HG03175 (cell line): ENCODE results near the gene ZBTB7B.
"Not testable (repeated sequence)": the region's sequence is repeated elsewhere in the genome, so short reads cannot be mapped to it uniquely, and the experiment has no call there.

Experiments
- ATAC-seq: cut with Tn5 transposase; IDR thresholded peaks from one replicate; pipeline ENCODE4 v1.9.1; 2021; ENCODE audit warnings: mild to moderate bottlenecking, moderate library complexity; ENCODE audit not compliant: unreplicated experiment

ZBTB7B gene

DNA sequence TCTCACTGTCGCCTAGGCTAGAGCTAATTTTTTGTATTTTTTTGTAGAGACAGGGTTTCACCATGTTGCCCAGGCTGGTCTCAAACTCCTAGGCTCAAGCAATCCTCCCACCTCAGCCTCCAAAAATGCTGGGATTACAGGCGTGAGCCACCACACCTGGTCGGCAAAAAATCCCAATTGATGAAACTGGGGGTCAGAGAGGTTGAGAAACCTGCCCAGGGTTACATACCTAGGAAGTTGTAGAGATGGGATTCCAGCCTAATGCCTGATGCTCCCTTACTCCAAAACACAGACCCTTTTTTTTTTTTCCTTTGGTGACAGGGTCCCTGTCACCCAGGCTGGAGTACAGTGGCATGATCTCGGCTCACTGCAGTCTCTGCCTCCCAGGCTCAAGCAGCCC, 15.9 kb upstream of the ZBTB7B start:
- not testable (repeated sequence) for ATAC-seq

DNA sequence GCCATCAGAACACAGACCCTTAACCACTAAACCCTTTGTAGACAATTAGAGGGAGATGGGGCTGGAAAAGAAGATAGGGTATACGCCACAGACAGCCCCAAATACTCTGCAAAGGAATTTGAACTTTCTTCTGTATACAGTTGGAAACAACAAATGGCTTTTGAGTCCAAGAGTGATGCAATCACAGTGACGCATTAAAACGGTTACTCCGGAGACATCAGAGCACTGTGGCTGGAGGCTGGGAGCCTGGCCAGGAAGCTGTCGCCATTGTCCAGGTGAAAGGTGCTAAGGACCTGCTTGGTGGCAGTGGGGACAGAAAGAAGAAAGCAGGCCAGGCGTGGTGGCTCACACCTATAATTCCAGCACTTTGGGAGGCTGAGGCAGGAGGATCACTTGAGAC, 15.3 kb upstream of the ZBTB7B start:
- ATAC-seq = no peak

- ATAC-seq = no peak
Observed at GRCh38 chr1:154988058-154988954, 14.3 kb upstream of the ZBTB7B start.

DNA sequence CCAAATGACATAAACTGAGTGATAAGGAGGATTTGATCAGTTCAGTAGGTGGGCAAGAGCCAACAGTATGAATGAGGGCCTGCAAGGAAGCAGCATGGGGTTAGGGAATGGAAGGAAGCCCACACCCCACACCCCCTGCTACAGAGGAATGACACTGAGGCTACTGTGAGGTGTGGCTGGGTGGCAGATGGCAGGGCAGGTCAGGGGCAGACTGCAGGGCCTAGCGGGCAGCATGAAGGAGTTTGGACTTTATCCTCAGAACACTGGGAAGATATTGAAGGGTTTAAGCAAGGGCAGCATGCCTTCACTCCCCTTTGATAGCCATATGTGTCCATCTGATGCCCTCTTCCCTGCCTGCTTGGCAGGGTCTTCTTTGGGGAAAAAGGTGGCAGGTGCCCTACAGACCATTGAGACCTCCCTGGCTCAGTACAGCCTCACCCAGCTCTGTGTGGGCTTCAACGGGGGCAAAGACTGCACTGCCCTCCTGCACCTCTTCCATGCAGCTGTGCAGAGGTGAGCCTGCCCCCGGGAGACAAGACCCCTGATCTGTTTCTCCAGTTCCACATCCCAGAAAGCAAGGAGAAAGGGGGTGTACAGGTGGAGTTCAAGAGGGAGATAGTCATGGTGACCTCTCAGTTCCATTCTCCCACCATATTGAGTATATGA, 13.3 kb upstream of the ZBTB7B start:
- ATAC-seq = no peak

GRCh38 chr1:154990276-154990675, 12.3 kb upstream of the ZBTB7B start:
- no peak for ATAC-seq

GRCh38 chr1:154992721-154993571, 9.7 kb upstream of the ZBTB7B start:
- no peak for ATAC-seq

DNA sequence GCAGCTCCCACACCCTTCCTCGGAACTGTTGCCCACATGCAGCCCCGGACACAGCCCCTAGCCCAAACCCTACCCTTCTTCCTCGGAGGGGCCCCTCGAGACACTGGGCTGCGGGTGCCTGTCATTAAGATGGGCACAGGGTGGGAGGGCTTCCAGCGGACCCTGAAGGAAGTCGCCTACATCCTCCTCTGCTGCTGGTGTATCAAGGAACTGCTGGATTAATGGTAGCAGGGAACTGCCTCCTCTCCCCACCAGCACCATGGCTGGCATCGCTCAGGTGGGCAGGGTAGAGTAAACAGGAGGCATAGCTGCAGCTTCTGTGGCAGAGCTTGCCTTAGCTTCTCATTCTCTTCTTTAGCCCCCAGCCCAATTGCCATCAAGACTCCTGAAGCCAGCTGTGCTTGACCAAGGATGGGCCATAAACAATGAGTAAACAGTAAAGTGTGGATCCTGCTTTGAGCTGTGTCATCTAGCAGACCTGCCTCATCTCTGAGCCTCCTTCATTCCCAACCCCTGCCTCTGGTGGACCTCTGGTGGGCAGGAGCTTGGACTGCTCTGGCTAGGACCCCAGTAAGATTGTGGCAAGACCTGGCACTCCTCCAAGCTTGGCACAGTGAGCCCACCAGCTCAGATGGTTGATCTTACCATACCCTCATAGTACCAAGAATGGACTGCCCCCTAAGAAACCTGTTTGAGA, 8.9 kb upstream of the ZBTB7B start, which contains the start of gene LENEP:
Gene LENEP, plus strand, starts transcription at position 15 of the 697 bp plus-strand sequence. Its CDS starts 22 bp downstream, at position 37.
- ATAC-seq = no peak

- ATAC-seq = no peak
Observed at GRCh38 chr1:154994269-154994587, 8.4 kb upstream of the ZBTB7B start.

DNA sequence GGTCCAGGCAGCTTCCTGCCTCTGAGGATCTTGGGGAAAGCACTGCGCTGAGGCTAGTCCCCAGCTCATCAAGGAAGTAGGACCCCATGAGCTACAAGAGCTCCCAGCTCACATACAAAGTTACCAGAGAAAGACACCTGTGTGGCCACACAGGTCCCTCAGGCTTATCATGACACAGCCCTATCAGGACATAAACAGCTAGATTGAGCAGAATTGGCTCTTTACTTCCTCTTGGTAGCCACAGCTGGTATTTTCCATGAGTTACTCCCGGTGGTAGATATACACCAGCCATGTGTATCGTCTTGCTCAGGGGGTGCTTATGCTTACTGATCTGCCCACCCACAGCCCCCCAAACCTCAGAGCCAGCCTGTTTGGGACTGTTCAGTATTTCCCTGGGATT, 8.0 kb upstream of the ZBTB7B start:
- no peak for ATAC-seq

DNA sequence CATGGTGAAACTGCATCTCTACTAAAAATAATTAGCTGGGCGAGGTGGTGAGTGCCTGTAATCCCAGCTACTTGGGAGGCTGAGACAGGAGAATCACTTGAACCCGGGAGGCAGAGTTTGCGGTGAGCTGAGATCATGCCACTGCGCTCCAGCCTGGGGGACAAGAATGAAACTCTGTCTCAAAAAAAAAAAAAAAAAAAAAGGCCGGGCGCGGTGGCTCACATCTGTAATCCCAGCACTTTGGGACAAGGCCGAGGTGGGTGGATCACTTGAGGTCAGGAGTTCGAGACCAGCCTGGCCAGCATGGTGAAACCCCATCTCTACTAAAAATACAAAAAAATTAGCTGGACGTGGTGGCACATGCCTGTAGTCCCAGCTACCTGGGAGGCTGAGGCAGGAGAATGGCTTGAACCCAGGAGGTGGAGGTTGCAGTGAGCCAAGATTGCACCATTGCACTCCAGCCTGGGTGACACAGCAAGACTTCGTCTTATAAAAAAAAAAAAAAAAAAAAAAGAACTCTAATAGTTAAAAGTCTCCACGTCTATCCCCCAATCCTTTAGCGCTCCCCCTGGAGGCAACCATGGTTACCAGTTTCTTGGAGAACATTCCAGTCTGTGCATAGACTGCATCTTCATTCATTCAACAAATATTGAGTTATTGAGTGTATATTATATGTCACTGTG, 7.2 kb upstream of the ZBTB7B start:
- ATAC-seq = not testable (repeated sequence)

DNA sequence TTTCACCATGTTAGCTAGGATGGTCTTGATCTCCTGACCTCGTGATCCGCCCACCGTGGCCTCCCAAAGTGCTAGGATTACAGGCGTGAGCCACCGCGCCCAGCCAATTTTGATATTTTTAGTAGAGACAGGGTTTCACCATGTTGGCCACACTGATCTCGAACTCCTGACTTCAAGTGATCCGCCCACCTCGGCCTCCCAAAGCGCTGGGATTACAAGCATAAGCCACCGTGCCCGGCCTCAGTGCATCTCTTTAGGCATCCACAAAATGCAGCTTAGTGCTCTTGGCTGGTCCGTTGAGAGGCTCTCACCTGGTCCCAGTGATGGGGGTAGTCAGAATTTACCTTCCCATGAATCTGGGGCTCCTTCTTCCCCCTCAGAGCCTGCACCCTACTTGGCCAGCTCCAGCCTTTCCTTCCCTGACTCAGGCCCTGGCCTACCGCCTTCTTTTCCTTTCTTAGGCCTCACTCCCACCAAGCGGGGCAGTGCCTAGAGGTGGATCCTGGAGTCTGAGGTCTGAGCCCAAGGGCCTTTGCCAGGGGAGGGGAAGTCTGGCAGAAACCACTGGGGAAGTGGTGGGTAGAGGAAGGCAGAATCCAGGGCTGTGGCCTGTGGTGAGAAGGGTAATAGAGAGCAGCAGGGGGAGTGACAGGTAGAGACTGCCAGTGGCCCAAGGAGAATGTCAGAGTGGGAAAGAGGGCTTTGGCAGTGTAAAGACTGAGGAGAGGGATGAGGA, 5.5 kb upstream of the ZBTB7B start:
- no peak for ATAC-seq

GRCh38 chr1:154998201-154998780, 4.3 kb upstream of the ZBTB7B start:
- no peak for ATAC-seq

DNA sequence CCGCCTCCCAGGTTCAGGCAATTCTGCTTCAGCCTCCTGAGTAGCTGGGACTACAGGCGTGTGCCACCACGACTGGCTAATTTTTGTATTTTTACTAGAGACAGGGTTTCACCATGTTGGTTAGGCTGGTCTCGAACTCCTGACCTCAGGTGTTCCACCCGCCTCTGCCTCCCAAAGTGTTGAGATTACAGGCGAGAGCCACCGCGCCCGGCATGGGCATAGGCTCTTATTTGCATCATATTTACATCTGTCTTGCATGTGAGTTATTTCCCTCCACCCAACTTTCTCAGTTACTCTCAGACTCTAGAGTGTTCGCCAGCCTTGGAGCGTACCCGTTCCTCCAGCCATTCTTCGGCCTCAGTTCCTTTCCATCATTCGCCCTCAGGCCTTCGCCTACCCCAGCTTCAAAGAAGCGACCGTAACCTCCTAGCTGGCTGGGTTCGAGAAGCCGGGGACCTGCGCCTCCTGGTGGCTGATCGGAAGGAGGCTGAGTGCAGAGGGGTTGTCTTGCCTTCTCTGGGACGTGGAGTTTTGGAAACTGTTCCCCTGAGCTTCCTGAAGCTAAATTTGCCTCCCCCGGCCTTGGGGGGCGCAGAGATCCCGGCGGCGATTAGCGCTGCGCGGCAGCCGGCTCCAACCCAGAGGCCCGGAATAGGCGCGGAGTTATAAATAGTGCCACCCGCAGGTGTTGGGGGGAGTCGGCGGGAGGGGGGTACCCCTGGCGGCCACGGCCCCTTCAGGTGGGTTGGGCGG, 3.6 kb upstream of the ZBTB7B start:
- no peak for ATAC-seq

DNA sequence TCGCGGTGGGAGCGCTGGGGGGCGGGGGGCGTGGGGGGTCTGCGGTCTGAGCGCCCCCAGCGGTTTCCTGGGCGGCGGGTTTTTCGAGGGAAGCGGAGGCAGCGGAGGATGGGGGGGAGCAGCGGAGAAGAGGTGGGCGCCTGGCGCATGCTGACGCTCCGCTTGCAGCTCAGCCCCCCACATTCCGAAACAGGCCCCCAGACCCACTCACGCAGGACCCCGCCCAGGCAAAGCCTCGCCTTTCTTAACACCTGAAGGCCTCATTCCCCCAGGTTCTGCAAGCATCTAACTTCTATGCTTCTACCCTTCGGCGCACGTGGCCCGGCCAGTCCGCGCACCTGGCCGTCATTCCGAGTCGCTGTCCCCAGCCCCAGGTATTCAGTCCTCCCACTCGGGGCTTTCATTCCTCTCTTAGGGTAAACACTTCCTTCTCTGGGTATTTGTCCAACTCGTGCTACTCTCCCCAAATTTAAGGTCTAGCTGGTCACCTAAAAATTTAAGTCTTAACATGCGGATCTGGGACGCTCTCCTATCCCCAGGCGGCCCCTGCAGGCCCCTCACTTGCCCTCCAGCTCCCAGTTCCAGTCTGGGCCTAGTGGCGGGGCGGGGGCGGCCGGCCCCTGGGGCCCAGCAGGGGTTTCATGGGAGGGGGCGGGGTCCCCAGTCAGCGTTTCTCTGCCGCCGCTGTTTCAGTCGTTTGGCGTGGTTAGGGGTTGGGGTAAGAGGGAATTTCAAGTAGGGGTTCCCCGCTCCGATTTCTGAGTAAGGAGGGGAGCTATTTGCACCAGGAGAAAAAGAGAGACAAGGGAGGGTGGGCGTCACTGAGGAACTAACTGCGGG, 2.8 kb upstream of the ZBTB7B start:
- ATAC-seq = no peak

- ATAC-seq = no peak
Observed at GRCh38 chr1:155000411-155000725, 2.2 kb upstream of the ZBTB7B start.

GRCh38 chr1:155000726-155001424, 1.7 kb upstream of the ZBTB7B start:
- ATAC-seq = peak; percentile 37

- no peak for ATAC-seq
Observed at GRCh38 chr1:155001425-155001674, 1.3 kb upstream of the ZBTB7B start.
